OCI-M1 (cell line): ENCODE results near the gene PTGFRN.

Experiments used
- DNase-seq: peaks from one replicate; lab custom pipeline; 2025; lab: John Stamatoyannopoulos, UW

PTGFRN gene

GRCh38 chr1:117001254-117001927 lies 91.7 kb downstream of the PTGFRN start, which contains the start of gene CD101:
Gene CD101 (plus strand): TSS chr1:117001760. CDS start chr1:117001818, 58 bp downstream.
- DNase-seq, result peak; percentile 72

DNA sequence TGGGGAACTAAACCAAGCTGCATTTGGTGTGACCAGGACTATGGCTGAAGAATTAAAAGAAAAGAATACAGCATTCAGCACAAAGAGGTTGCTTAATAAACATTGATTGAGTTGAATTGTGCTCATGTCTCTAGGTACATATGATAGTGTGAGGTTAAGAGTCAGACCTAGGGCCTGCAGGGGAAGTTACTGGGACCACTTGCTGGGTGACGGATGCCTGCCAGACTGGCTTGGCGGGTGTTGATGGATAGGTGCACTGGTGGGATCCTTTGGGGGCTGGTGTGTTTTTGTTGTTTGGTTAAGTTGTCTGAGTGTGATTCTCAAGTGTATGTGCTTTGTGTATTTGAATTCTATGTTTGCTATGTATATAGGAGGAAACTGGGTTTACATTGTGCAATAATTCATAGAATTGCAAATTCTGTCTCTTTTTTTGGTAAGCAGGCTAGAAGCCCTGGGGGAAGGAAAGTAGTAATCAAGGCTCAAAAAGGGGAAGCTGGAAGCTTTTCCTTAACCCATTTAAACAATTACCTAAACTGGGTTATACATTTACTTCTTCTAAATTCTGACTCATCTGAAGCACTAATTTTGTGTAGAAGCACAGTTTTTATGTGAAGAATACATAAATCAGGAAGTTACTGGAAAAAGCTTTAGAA lies 93.6 kb downstream of the PTGFRN start:
- DNase-seq, result peak; percentile 91

DNA sequence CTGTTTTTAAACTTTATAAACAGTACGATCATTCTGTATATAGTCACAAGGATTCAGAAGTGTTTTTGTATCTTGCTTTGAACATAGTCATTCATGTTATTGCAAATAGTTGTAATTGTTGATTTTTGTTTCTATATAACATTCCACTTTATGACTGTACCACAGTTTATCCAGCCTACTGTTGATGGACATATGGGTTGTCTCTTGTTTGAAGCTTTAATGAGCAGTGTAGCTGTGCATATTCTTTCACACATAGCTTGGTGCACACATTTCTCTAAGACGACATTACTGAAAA lies 98.0 kb downstream of the PTGFRN start:
- DNase-seq, result no peak

DNA sequence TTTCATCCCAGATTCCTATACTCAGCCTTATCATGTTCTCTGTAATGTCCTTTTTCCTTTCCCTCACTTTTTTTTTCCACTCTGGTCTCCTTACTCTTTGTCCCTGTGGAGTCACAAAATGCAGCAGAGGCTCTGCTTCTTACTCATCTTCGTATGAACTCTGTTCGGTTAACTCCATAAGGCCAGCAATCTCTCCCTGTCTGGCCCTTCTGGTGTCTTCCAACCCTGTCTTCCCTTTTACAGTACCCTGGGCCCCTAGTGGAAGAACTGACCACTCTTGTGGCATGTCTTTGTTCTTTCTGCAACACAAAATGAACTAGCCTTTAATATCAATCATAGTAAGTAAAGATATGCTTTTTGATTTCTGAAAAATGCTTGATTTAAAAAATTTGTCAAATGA lies 98.9 kb downstream of the PTGFRN start:
- DNase-seq, result peak; percentile 35

- peak; percentile 66 for DNase-seq
Measured at GRCh38 chr1:117009132-117009531, 99.4 kb downstream of the PTGFRN start.

DNA sequence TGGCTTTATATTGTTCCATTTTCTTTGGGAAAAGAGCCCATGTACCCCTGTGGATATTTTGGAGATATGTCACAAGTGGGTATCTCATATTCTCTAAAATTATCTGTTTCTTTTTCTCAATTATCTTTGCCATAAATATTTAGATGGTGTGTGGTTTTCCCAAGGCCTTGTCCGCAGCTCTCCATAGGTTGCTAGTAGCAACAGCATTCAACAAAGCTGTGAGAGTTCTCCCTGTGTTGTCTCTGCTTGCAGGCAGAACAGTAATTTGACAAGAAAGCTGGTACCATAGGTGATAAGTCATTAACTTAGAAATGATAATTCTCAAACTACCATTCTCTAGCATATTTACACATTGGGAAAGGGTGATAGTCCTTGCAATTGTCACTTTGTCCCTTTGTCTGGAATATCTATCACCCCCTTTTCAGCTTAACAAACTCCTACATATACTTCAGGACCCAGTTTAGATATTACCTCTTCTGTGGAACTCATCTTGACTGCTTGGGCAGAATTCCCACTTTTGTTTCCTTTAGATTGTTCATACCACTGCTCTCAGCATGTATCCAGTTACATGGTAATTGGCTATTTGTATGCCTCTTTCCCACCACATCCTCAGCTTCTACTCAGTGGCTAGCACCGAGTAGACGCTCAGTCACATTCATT lies 100.7 kb downstream of the PTGFRN start:
- no peak for DNase-seq

GRCh38 chr1:117011334-117011733 lies 101.6 kb downstream of the PTGFRN start:
- DNase-seq, result no peak

GRCh38 chr1:117013309-117013858 lies 103.7 kb downstream of the PTGFRN start:
- DNase-seq, result no peak

GRCh38 chr1:117014209-117014608 lies 104.5 kb downstream of the PTGFRN start:
- no peak for DNase-seq

GRCh38 chr1:117015724-117016123 lies 106.0 kb downstream of the PTGFRN start:
- DNase-seq, result no peak

- DNase-seq, result no peak
Measured at GRCh38 chr1:117017062-117017461, 107.3 kb downstream of the PTGFRN start.

- DNase-seq, result no peak
Measured at GRCh38 chr1:117017648-117018047, 107.9 kb downstream of the PTGFRN start.

DNA sequence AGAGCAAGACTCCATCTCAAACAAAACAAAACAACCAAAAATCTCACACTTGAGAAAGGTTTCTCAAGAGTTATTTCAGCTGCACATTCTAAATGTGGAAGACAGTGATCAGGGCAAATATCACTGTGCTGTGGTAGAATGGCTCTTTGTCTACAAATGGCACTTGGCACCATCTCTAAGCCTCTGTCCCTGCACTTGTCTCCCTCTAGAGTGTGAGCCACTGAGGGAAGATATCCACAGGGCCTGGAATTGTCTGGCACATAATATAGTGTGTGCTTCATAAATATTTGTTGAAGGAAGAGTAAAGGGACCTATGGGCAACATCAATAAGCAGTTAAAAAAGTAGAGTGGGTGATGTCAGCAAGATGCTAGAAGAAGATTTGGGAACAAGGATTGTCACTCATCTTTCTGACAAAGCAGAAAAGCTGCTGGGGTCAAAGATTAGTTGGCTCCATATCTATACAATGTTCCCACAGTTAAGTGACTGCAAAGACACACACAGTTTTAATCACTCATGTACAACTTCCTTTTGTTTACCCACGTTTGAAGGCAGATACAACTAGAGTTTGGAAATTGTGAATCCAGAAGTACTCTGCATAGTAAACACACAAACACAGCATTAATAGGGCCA lies 110.9 kb downstream of the PTGFRN start:
- no peak for DNase-seq

- DNase-seq, result no peak
Measured at GRCh38 chr1:117022114-117022513, 112.4 kb downstream of the PTGFRN start.

- DNase-seq, result no peak
Measured at GRCh38 chr1:117025568-117025967, 115.9 kb downstream of the PTGFRN start.

GRCh38 chr1:117026361-117026760 lies 116.6 kb downstream of the PTGFRN start:
- no peak for DNase-seq

GRCh38 chr1:117029685-117030084 lies 120.0 kb downstream of the PTGFRN start:
- peak; percentile 7 for DNase-seq

DNA sequence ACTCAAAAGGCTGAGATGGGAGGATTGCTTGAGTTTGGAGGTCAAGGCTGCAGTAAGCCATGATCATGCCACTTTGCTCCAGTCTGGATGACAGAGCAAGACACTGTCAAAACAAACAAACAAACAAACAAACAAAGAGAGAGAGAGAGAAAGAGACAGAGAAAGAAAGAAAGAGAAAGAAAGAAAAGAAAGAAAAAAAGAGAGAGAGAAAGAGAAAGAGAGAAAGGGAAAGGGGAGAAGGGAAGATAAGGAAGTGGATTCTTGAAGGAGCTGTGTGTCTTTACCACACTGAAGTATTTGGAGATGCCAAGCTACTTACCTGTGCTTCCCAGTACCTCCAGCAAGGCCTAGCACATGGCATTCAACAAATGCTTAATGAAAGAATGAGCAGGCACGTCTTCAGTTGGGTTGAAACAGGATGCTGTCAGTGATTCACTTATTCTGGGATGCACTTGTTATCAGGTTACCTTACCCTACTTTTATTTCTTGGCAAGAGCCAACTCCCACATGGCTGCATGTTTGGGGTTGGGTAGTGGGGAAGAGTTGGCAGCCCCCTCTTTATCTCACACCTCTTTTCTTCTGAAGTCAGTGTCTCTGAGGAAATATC lies 120.7 kb downstream of the PTGFRN start:
- no peak for DNase-seq

- no peak for DNase-seq
Measured at GRCh38 chr1:117032266-117032665, 122.5 kb downstream of the PTGFRN start.

DNA sequence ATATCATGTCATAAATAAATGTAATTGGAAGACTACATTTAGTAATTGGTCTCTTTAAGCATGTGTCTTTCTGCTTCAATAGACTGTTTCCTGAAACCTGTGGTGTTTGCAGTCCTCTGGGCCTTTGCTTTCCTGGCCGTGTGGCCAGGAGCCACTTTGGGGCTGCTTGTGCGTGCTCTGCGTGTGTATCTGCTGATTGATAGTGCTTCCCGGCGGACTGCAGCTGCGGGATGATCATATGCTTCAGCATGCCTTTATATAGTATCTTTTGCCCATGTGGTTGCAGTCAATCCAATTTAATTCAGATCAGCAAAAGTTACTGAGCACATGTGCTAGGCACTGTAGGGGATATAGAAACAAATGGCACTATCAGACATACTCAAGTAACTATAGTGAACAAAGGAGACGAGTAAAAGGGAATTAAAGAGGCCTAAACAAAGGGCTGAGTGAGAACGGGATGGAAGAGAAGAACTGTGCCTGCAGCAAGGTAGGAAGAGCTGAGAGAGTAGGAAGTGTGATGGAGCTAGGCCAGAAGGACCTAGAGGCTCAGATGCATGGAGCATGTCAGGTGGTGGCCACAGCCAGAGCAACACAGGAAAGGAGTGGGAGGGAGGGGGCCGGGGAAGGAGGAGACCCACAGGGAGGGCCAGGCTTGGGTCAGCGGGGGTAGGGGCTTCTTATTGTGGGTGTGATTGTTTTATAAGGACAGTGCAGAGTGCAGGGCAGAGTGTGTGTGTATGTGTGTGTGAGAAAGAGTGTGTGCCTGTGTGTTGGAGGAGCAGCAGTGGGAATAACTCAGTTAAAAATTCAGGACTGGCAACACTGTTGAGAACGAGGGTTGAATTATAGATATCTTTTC lies 123.2 kb downstream of the PTGFRN start:
- no peak for DNase-seq

DNA sequence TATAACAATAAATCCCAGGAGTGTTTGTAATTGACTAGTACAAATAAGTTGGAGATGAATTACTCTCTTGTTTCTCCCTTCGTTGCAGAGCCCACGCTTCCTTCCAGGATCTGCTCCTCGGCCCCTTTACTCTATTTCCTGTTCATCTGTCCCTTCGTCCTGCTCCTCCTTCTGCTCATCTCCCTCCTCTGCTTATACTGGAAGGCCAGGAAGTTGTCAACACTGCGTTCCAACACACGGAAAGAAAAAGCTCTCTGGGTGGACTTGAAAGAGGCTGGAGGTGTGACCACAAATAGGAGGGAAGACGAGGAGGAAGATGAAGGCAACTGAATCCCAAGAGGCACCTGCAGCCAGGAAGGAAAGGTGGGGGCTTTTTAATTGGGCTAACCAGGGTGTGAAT lies 124.1 kb downstream of the PTGFRN start:
- no peak for DNase-seq
